Stimulated activated CD4-positive, alpha-beta T cell treated with anti-CD3 and anti-CD28 coated beads, Interleukin-4, amount 100 ng/mL, for 1 hour (primary cell): ENCODE results near the gene COQ9.
A peak's percentile ranks its signal among the peaks of the same experiment; 100 is the strongest.

Source experiments
- DNase-seq: peaks from one replicate; pipeline ENCODE4 v3.0.0-alpha.2; 2020

Gene COQ9

DNA sequence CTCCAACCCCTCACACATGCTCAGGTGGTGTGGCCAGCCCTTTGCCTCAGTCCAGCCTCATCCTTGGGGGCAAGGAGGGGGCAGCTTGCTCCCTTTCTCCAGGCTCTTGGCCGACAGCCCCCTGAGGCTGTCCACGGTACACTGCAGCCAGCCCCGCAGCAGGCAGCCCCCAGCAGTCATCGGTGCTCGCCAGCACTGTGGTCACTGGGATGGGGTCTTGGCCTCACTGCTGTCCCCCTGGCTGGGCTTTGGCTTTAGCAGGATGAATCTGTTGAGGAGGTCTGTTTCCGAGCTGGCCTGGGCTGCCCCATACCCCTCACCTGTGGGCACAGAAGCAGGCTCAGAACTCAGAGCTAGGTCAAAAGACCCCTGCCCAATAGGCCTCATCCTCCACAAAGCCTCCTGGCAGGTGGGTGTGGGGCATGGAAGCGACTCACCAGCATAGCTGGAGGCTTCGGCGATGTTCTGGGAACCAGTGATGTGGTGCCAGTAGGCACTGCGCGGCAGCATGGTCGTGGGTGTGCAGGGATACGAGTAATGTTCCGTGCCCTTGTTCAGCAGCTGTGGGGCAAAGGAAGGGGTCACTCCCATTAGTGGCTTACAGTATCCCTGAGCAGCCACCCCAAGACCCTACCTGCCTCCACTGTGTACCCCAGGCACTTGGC, 26.0 kb downstream of the COQ9 start:
- no peak for DNase-seq

DNA sequence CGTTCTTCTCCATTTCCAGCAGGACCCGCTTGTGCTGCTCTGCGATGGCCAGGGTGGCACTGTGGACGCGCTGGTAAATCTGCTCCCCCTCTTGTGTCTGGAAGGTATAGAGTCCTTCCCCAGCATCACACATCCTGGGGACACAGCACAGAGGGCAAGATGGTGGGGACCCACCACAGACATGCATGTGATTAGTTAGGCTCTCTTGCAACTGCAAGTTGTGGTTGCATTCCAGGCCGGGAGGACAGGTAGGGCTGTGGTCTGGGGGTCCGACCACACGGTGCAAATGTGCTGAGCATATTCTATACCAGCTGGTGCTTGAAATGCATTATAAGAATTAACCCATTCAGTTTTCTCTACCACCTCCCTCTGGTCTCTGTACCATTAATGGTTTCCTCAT, 26.6 kb downstream of the COQ9 start:
- no peak for DNase-seq

DNA sequence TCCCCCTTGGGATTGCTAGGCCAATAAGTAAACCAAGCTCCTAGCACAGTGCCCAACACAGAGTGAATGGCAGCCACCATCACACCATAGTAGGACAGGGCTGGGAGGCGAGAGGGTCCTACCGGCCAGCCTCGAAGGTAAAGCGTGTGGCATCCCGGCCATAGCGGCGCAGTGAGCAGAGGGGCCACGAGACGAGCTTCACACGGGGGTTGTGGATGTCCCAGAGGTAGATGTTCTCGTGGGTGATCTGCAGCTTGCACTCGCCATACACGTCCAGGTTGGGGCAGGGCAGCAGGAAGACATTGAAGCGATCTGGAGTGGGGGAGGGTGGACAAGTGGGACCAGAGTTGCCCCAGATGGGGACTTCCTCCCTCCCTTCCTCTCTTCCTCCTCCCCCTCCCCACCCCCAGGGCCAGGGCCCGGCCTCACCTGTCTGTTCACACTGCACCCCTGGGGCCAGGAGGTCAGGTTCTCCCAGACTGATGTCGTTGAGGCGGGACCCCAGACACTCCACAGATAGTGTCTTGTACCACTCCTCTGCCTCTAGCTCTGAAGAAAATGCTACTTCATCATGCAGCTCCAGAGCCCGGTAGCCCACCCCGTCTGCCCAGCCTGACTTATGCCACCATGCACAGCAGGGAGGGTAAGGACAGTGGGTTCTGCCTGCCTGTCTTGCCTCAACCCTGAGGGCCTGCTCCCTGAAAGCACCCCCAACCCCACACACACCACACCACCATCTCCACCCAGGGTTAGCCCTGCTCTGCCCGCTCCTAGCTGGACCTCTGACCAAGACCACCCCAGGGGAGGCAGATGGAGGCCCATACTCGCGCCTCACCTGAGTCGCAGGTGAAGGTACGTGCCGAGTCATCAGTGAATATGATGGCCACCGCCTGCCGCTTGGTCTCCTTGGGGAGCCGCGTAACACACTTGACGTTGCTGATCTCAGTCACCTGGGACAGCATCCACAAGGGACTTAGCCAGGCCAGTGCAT, 27.7 kb downstream of the COQ9 start:
- no peak for DNase-seq

DNA sequence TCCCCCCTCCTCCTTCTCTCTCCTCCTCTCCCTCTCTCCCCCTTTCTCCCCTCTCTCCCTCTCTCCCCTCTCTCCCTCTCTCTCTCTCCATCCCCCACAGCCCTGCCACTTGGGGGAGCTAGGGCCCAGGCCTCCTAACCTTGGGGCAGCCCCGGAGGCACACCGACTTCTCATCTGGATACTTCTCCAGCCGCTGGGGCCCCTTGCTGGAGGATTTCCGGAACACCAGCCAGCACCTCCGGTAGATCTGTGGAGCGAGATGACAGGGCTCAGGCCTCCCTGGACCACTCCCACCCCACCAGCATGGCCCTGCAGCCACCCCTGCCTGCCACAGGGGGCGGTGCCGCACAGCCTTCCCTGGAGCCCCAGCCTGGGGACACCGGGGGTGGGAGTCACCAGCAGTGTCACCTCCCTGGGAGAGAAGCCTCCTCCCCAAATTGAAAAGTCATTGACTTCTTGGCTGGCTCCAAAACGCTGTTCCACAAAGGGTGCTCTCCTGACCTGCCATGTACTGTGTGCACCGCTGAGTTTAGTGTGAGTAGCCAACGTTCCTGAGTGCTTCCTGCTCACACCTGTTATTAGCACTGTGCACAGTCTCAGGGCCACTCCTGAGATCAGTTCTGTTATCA, 28.5 kb downstream of the COQ9 start:
- peak; percentile 73 for DNase-seq

DNA sequence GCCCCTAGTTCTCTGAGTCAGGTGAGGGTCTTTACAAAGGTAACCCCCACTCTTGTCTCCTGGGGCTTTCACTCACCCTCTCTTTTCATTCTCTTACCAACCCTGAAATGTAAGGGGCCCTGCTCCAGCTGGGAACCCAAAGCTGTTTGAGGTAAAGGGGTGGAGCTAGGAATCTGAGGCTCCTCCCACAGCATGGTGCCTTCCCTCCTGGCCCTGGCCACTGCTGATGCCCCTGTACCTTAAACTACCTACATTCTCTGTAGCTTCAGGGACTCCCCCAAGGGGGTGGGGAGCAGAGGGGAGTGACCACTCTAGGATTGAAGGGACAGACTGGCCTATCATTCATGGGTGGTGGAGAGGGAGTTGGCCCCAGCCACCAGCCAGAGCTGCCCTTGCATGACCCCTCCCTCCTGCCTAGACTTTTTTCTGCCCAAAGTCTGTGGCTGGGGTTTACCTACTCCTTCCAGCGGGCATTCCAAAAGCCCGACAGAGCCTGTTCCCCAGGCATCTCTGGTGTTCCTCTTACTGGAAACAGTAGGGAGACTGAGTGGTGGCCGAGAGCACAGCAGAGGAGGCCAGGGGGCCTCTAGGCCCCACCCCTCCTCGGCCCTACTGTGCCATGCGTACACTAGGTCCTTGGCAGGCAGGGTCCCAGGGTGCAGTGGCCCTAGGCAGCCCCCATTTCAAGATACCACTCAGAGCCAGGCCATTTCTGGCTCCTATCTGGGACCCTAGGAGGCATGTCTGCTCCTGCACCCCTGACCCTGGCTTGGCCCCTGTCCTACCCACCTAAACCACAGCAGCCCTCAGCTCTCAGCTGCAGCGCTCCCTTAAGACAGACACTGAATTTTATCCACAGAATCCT, 29.5 kb downstream of the COQ9 start:
- DNase-seq: no peak

DNA sequence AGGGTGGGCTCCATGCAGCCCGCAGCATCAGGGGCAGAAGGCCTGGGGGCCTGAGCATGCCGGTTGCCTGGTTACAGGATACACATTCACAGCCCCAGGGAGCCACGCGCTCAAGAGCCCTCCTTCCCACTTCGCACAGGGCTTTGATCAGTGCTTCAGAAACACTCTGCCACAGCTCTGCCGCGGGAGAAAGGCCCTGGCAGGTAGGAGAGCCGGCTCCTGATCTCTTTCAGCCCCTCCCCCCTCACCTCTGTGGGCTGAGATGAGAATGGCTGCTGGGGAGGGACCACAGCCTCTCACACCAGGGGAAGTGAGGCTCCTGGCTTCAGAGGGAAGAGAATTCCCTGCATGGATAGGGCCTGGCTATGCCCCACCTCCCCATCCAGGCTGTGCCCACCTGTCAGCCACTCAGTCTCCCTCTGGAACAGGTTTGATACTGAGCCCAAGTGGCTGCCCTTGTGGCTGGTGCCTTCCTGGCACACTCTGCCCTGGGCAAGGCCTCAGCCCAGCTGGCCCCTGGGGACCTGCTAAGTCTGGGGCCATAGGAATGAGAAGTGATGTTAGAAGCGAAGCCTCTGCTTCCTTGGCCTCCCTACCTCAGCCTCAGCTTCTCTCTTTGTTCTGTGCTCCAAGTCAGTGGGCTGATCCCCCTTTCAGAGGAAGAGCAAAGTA, 30.4 kb downstream of the COQ9 start:
- no peak for DNase-seq

DNA sequence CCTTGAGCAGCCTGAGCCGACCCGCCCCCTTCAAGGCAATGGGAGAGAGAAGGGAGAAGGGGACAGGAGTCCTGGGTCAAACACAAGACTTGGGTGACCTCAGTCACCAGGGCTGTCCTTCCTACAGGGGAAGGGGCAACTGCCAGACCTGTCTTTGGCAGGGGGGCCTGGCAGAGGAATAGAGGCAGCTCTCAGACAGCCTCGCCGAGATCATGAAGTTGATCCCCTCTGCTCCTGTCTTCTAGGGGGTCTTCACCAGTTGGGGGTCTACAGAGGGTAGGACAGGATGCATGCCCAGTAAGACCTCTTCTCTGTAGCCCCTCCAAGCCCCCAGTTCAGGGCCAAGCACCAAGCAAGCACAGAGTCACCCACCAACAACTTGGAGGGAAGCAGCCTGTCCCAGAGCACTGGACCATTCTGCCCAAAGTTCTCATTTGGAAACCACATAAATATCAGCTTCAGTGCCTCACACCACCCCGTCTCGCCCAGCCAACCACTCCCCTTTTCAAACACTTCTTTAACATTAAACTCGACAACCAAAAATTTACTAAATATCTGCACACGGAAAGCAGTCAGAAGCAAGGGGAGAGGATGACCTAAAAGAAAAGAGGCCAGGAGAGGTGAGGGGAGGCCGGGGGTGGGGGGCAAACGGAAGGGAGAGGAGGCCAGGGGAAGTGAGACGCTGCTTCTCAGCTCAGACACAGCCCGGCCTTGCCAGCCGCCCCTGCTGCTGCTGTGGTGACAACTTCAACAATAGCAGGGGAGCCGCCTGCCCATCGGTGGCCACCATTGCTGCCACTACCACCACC, 31.3 kb downstream of the COQ9 start:
- DNase-seq: no peak

DNA sequence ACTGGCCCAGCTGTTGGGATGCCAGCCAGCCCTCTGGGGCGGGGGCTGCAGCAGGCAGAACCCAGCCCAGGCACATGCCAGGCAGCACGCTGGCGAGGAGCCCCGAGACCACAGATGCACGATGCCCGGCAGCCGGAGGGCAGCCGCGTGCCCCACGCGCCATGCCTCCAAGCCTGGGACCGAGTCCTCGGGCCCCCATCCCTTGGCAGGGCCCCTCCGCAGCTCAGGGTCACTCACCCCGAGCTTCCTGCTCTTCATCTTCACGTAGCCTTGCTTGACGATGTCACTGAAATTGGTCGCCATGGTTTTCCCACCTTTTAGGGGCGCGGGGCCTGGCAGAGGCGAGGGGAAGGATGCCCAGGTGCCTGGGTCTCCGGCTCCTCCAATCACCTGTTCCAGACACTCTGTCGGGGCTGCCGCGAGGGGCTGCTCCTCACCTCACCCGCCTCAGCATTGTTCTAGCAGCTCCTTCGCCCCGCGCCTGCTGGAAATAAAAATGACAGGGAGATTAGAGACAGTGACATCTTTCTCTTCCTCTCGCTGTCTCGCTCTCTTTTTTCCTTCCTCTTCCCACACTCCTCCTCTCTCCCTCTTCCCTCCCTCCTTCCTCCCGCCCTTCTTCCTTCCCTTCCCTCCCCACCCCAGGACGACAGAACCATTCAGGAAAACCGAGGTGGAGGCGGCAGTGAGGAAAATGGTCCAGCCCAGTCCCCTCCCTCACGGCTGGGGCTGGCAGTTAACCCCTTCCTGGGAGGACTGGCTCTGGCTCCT, 32.1 kb downstream of the COQ9 start:
- no peak for DNase-seq

DNA sequence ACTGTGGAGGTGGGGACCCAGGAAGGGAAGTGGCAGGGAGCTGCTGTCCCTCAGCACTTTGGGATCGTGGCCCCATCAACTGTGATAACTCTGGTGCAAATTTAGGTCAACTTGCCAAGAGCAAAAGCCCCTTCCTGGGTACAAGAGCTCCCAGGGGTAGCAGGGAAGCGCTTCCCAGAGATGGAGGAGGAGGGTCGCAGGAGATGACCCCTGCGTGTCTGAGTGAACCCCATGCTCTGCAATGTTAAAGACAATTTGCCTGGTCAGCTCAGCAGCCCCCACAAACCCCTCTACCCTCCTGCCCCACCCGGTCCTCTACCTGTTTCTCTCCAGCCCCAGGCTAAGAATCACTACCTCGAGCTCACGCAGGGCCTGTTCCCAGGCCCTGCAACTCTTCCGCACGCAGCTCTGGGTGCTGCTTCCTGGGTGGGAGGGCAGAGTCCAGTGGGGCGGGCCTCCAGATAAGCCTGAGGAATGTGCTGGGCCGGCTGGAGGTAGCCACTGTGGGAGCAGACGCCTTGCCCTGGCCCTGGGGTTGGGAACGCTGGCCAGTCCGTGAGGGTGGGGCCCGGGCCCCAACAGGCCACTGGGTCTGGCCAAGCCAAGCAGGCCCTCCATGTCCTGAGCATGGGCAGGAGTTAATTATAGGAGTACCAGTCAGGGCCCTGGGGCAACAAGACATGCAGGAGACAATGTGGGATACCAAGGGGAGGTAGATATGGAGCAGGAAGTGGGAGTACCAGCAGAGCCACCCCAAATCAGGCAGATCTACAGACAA, 32.9 kb downstream of the COQ9 start:
- no peak for DNase-seq

DNA sequence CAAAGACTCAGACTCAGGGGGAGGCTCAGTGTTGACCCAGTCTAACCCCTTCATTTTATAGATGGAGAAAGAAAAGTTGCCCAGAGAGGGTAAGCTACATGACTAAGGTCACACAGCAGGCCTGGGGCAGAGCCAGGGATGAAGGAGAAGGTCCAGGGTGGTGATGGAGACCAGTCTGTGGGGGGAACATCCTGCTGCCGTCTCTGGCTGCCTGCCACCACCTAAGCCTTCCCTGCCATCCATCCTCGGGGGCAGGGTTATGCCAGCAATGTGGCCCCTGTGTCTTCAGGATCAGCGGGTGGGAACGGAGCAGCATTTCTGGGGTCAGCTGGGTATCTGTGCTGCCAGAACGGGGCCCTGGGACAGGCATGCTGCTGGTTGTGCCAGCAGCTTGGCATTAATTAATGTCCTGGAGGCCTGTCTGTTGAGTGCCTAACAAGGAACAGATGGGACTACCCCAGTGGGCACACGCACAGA, 33.5 kb downstream of the COQ9 start:
- no peak for DNase-seq

DNA sequence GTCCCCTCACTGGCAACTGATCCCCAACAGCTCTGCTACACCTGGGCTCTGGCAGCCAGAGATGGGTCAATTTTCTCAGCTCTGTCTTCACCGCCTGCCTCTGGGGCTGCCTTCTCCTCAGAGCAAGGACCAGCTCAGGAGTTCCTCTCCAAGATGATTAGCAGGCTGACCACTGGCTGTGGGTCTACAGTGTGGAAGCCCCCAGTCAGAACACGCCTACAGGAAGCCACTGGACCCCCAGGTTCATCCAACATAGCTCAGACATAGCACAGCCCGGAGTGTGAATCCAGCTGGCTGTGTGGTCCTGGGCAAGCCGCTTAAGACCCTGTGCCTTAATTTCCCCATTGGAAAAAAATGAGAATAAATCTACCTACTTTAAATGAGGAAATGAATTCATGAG, 34.1 kb downstream of the COQ9 start:
- DNase-seq: no peak

DNA sequence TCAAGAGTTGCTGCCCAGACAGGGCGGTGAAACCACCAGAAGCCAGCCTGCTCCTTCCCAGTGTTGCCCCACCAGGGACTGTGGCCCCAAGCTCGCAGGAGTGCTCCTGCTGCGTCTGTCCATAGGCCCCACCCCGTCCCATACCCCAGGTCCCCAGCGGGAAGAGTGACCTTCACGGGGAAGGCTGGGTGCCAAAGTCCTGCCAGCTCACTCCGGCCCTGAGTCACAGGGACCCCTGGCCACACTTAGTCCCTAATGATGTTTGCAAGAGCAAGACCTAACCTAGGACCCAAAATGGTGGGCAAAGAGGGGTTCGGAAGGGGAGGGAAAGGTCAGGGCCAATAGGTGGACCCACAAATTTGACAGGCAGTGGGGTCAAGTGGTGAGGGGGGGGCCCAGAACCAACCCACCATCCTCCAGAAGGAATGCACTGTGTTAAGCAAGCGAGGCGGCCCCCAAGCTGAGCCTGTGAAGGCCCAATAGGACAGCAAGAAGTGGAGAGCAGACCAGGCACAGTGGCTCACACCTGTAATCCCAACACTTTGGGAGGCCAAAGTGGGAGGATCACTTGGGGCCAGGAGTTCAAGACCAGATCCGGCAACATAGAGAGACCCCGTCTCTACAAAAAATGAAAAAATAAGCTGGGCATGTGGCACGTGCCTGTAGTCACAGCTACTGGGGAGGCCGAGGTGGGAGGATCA, 35.7 kb downstream of the COQ9 start:
- no peak for DNase-seq

DNA sequence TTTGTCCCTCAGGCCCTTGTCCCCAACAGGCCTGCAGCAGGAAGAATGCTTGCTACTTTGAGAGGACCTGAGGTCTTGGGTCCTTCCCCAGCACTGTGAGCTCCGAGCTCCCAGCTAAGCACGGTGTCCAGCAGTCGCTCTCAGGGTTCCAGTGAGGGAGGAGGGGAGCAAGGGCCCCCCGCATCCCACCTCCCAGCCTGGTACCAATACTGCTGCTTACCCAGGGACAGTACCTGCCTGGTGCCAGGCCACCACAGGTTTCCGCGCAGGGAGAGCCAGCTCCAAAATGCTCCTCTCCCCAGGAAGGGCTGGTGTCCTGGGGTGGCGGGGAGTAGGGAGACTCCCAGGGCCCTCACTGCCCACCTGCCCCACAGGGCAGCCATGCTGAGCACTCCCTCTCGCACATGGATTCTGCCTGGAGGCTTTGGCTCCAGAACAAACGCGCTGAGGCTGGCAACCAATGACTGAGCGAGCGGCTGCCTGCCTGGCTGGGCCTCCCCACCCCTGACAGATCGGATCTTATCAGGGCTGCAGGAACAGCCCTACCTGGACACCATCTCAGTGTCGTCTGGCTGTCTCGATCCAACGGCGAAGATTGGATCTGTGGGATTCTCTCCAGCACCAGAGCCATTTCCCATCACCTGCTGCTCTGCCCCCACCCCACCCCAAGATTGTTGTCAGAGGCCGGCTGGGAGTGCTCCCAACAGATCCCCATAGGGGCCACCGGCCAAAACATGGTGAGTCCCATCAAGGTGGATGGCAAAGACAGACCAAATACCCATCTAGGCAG, 36.6 kb downstream of the COQ9 start:
- DNase-seq: no peak

DNA sequence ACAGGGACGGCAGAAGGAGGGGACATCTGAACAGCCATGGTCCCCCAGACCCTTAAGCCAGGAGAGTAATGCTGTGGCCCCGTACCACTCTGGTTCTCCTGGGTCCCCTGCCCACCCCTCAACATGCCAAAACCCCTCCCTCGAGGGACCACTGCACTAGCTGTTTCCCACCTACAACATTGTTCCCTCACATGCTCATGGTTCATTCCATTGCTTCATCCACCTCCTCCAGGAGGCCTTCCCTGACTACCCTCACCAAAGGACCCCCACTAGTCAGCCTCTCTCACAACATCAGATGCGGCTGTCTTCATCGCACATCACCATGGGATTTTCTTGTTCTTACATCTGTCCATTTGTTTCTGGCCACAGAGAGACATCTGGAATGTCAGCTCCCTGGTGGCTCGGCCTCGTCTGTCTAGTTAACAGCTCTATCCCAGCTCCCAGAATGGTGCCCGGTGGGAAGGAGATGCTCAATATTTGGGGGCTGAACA, 37.3 kb downstream of the COQ9 start:
- DNase-seq: no peak

DNA sequence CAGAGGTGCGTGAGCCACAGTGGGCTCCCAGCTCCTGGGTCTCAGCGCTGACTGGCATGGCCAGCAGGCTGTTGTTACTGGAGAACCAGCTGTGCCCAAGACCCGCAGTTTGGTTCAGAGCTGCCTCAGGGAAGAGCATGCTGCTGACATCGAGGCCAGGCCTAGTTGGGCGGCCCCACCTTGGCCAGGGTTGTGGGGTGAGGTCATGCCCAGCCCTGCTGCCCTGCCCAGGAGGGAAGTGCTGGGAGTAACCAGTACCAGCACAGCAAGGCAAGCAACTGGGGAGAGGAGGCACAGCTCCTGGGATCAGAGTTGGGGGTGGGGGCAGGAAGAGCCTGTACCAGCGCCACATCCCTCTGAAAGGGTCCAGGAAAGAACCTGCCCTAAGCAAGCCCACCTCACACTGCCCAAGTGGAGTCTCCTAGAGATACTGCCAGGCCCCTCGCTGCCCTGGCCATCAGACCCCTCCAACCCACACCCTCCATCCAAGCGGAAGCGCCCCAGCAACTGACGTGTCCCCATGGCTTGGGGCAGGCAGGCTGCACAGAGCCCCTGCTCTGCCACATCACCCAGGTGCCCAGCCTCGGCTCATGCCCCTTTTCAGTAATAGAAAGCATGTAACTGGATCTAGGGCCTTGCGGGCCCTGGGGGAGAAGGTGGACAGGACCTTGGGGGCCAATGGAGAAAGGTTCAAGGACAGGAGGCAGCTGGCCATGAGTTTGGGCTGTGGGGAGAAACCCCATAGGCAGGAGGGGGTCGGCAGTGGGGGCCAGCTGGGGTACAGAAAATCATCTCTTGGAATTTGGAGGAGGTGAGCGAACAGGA, 38.0 kb downstream of the COQ9 start:
- DNase-seq: no peak

DNA sequence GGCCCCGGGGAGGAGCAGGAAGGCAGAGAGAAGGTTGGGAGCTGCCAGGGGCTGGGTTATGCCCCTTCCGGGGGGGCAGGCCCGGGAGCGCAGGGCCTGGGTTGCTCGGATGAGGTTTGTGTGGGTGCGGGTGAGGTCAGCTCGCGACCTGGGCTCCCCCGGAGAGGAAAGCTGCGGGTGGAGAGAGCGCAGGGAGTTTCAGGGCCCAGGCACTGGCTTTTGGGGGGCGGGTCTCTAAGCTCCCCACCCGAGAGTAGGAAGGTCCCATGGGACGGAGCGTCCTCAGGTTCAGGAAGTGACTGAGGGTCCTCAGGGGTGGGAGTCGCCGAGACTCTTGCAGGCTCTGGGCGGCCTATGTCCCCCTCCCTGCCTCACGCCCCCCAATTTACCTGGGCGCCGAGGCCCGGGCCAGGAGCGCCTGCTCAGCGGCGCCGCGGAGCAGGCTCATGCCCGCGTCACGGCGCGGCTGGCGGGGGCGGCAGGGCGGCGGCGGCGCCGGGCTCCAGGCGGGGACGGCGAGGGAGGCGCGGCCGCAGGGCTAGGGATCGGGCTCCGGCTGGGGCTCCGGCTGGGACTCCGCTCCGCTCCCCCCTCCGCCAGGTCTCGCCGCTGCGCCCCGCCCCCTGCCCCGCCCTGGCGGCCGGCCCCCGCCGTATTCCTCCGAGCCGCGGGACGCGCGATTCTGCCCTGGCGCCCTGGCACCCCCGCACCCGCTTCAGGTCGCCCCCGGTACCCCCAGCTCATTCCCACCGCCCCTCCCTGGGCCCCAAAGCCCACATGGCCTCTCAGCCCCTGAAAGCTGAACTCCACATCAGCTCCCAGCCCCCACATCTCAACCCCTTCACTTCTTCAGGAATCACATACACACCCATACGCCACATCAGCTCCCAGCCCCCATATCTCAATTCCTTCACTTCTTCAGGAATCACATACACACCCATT, 38.9 kb downstream of the COQ9 start, which contains the start of gene DOK4:
TSS of gene DOK4 (minus strand) at position 578 of the 942 bp plus-strand sequence. CDS start 6,986 bp downstream, outside the sequence.
- DNase-seq: peak; percentile 85
